Lung (tissue), 16 donors: ENCODE measurements around the gene NINL. TPM values are rescaled to one million over a fixed set of nuclear protein-coding genes. Genes with fewer than 3 reads are reported as not detected.
A peak's percentile ranks its signal among the peaks of the same experiment; 100 is the strongest.
"Not testable (repeated sequence)": the region's sequence is repeated elsewhere in the genome, so short reads cannot be mapped to it uniquely, and the experiment has no call there.

Experiments
- ATAC-seq: fragments of 200-7000 bp; cut with Tn5 transposase; one replicate; pipeline ENCODE4 v1.9.1; 2020; ENCODE audit warnings: moderate number of reproducible peaks; ENCODE audit not compliant: insufficient read depth, low FRiP score
- DNase-seq, 3 donors: peaks; one replicate each; pipeline ENCODE4 v3.0.0-alpha.2; 2013 to 2017
- H3K27ac ChIP-seq, 2 donors: one replicate each; pipeline ENCODE4 v1.5.1; 2013; ENCODE audit warnings: mild to moderate bottlenecking in 2 of 2, moderate library complexity in 2 of 2, control low read depth in 1 of 2, inconsistent platforms in 1 of 2, low read depth in 1 of 2, low read length in 1 of 2
- H3K27me3 ChIP-seq, 3 donors: one replicate each; pipeline ENCODE4 v1.5.1; 2013; ENCODE audit warnings: low read length in 2 of 3; ENCODE audit not compliant: control insufficient read depth in 3 of 3, insufficient read depth in 3 of 3
- H3K36me3 ChIP-seq, 4 donors: one replicate each; pipeline ENCODE4 v1.5.1; 2013; ENCODE audit warnings: low read length in 4 of 4, mild to moderate bottlenecking in 1 of 4, moderate library complexity in 1 of 4; ENCODE audit not compliant: control insufficient read depth in 4 of 4, insufficient read depth in 4 of 4
- H3K4me1 ChIP-seq, 5 donors: one replicate each; pipeline ENCODE4 v1.5.1; 2013; ENCODE audit warnings: low read length in 5 of 5, mild to moderate bottlenecking in 2 of 5, moderate library complexity in 1 of 5; ENCODE audit not compliant: control insufficient read depth in 5 of 5, insufficient read depth in 5 of 5
- H3K4me3 ChIP-seq: one replicate; pipeline ENCODE4 v1.5.1; 2013; ENCODE audit warnings: mild to moderate bottlenecking, control low read depth, moderate library complexity
- H3K9ac ChIP-seq, 2 donors: one replicate each; pipeline ENCODE4 v1.5.1; 2013; ENCODE audit warnings: low read length in 2 of 2, control low read depth in 1 of 2; ENCODE audit not compliant: insufficient read depth in 1 of 2
- H3K9me3 ChIP-seq, 4 donors: one replicate each; pipeline ENCODE4 v1.5.1; 2013; ENCODE audit warnings: low read length in 3 of 4, mild to moderate bottlenecking in 1 of 4, moderate library complexity in 1 of 4; ENCODE audit not compliant: control insufficient read depth in 4 of 4, insufficient read depth in 3 of 4
- WGBS, 2 donors: extraction: QIAGEN DNeasy Blood & Tissue Kit; methylation state at CpG; one replicate each; pipeline ENCODE4 v1.1.7; 2013; 5-methylcytosine and 5-hydroxymethylcytosine counted together
- long read RNA-seq, 5 donors: transcript quantifications; one replicate each; lab custom pipeline, GENCODE V29; 2026
- polyA plus RNA-seq, 2 donors: library from polyadenylated mRNA; stranded (reverse); fragments of 200-250 nt; gene quantifications; one replicate each; pipeline ENCODE4 v1.2.1, GENCODE V29; 2013
- total RNA-seq, 2 donors: library from RNA; depleted of rRNA in 1 of 2; stranded (reverse); fragments of >200 nt in 1 of 2; gene quantifications; one replicate each; pipeline ENCODE4 v1.2.1, GENCODE V29; 2014 to 2021
- TF ChIP-seq, protein P1 (sequence below): IDR thresholded peaks from 2 replicates; pipeline ENCODE4 v1.5.1; 2012; ENCODE audit warnings: mild to moderate bottlenecking; ENCODE audit errors: control extremely low read depth, extremely low read depth
- donor health status: control.
- donor health status: control.
- donor health status: Bipolar disorder and iron deficiency.
- donor health status: healthy.
- donor health status: DM: yes; HTN: yes; CAD: no.

Gene NINL
- total RNA-seq (10 to 100 TPM; 15.5 to 25.9 TPM), polyA plus RNA-seq (1 to 10 TPM; 4.5 to 8.4 TPM)
- long read RNA-seq, donor 1, partial matches to known transcripts = 5 of 5 reads
- long read RNA-seq, donor 1, other reads (novel, unspliced or antisense) = 0 of 5 reads
- long read RNA-seq, donor 2, partial matches to known transcripts = 6 of 6 reads
- long read RNA-seq, donor 2, other reads (novel, unspliced or antisense) = 0 of 6 reads
- long read RNA-seq, donor 3, partial matches to known transcripts = 14 of 14 reads
- long read RNA-seq, donor 3, other reads (novel, unspliced or antisense) = 0 of 14 reads
- long read RNA-seq, donor 4, partial matches to known transcripts = 31 of 31 reads
- long read RNA-seq, donor 4, other reads (novel, unspliced or antisense) = 0 of 31 reads
- long read RNA-seq, donor 5, partial matches to known transcripts = 25 of 27 reads
- long read RNA-seq, donor 5, other reads (novel, unspliced or antisense) = 0 of 27 reads

DNA sequence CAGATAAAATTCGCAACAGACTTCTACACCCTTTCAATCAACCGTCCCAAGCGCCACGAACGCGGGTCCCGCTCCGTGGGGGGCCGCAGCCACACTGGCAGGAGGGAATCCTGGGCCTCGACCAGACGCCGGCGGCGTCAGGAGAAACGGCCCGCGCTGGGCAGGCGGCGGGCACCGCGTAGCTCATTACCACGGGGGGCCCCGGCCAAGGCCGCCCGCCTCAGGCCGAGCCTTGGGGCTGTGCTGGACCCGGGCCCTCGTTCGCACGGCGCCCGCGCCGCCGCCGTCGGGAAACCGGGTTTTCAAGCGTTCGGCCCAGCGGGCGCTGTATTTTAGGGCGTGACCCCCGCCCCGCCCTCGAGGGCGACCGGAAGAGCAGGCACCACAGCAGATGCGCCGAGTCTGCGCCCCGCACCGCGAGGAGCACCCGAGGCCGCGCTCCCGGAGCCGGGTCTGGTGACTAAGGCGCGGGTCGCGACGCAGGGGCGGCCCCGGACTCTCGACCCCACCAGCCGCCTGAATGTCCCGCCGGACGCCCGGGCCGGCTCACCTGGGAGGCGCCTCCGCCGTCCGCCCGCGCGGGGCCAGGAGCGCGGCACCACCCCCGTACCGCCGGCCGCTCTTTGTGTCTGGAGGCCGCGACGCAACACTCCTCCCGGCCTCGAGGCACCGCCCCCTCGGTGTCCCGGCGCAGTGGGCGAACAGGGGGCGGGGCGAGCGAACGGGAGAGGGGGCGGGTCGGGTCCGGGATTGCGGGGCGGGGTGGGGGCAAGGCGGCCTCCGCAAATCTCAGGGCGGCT lies at the start of gene NINL:
Gene NINL (minus strand): TSS at position 627 of the 800 bp plus-strand sequence. CDS start 58,944 bp downstream, outside the sequence.
- Histone ChIP-seq H3K36me3 (peaks cover 0 to 2% (median 0%) of the 10 kb centered on the region in 4 donors), H3K27ac (peak within 1 kb of the TSS in 1 of 2 donors; percentile 42), H3K9me3 (peaks cover 0 to 3% (median 0%) of the 10 kb centered on the region in 4 donors), H3K27me3 (no peaks in the 10 kb centered on the region), H3K4me1 (peaks cover 0 to 11% (median 1%) of the 10 kb centered on the region in 5 donors), H3K9ac (peak within 1 kb of the TSS; percentile 78 to 82), H3K4me3 (peak within 1 kb of the TSS; percentile 54)
- TF ChIP-seq, protein P1, sequence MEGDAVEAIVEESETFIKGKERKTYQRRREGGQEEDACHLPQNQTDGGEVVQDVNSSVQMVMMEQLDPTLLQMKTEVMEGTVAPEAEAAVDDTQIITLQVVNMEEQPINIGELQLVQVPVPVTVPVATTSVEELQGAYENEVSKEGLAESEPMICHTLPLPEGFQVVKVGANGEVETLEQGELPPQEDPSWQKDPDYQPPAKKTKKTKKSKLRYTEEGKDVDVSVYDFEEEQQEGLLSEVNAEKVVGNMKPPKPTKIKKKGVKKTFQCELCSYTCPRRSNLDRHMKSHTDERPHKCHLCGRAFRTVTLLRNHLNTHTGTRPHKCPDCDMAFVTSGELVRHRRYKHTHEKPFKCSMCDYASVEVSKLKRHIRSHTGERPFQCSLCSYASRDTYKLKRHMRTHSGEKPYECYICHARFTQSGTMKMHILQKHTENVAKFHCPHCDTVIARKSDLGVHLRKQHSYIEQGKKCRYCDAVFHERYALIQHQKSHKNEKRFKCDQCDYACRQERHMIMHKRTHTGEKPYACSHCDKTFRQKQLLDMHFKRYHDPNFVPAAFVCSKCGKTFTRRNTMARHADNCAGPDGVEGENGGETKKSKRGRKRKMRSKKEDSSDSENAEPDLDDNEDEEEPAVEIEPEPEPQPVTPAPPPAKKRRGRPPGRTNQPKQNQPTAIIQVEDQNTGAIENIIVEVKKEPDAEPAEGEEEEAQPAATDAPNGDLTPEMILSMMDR = no peak
- peak; percentile 78 for ATAC-seq
- peak; percentile 86 to 88 (median 87) for DNase-seq
- 1 to 2% methylated on average over 73 to 108 of the region's 108 CpGs for WGBS, 2 donors

DNA sequence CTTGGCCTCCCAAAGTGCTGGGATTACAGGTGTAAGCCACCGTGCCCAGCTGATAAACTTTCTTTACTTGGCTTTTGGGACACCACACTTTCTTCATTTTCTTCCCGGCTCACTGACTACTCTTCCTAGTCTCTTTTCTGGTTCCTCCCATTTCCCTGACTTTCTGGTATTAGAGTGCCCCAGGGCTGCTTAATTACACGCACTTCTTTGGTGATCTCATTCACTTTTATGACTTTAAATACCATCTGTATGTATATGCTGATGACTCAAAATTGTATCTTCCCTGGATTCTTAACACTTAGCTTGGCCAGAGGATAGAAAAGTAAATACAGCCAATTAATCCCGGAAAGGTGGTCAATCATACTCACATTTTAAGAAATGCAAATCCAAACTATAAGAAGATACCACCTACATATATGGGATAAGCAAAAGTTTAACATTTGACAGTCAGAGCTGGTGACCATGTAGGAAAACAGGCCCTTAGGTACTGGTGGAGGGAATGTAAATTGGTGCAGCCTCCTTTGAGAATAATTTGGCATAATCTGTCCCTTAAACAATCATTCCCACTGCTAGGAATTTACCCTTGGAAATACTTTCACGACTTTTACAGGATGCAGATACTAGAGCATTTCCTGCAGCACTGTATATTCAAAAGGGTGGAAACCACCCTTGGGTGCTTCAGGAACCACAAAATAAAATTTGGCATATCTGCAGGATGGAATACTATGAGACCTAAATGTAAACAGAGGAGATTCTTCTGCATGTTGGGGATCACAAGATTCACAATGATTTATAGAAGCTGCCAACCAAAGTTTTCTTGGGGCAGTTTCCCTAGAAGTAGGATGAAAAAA lies 47.8 kb upstream of the NINL start:
- Histone ChIP-seq H3K9ac (no peak overlapping the region), H3K9me3 (peaks cover 0 to 9% (median 0%) of the 10 kb centered on the region in 4 donors), H3K4me1 (no peaks in the 10 kb centered on the region), H3K4me3 (no peak overlapping the region), H3K27ac (no peak overlapping the region), H3K27me3 (no peaks in the 10 kb centered on the region), H3K36me3 (no peaks in the 10 kb centered on the region)
- DNase-seq (no peak), ATAC-seq (no peak)
- WGBS, 2 donors = 73 to 84% methylated on average over 5 of the region's 5 CpGs
- TF ChIP-seq, protein P1 = no peak

DNA sequence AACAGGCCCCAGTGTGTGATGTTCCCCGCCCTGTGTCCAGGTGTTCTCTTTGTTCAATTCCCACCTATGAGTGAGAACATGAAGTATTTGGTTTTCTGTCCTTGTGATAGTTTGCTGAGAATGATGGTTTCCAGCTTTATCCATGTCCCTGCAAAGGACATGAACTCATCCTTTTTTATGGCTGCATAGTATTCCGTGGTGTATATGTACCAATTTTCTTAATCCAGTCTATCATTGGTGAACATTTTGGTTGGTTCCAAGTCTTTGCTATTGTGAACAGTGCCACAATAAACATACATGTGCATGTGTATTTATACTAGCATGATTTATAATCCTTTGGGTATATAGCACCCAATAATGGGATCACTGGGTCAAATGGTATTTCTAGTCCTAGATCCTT lies 45.3 kb upstream of the NINL start:
- not testable (repeated sequence) for H3K4me3 ChIP-seq, H3K27me3 ChIP-seq, H3K27ac ChIP-seq, H3K9me3 ChIP-seq, H3K36me3 ChIP-seq, H3K9ac ChIP-seq, ATAC-seq, DNase-seq, H3K4me1 ChIP-seq
- 95 to 97% methylated on average over 2 of the region's 2 CpGs for WGBS, 2 donors
